Measurements from ENCODE around the gene SLC1A5. TPM values are rescaled to one million over a fixed set of nuclear protein-coding genes. Genes with fewer than 3 reads are reported as not detected.

SLC1A5 gene
- polyA plus RNA-seq, 2 of the 4 experiments (the other 2 are of a cell fraction), result 184 to 302 TPM

- Histone ChIP-seq H3K4me1 (peaks cover 43% of the 10 kb centered on the region), H3K4me2 (no peak overlapping the region), H3K4me3 (no peak overlapping the region), H3K27ac (no peak overlapping the region), H3K9me3 (no peaks in the 10 kb centered on the region)
- WGBS (ENCODE audit: missing lambda C conversion rate), result 87% methylated on average over 11 of the region's 11 CpGs
- TF ChIP-seq MAFK (IDR thresholded peaks at IDR 0.05; ENCODE audit: partially characterized antibody) (peak; percentile 0), RNF2 (IDR thresholded peaks at IDR 0.05; ENCODE audit: borderline replicate concordance, low read depth) (no peak)
- POLR2A ChIA-PET, result no interaction called here
- DNase-seq (ENCODE audit: low read depth in 1 of 2, low spot score in 1 of 2) (no peak), ATAC-seq (no peak), FAIRE-seq (no peak)
- CTCF ChIA-PET, result interaction anchor here (0.9 to 12.9 kb wide), 8 partner anchors 5 to 107 kb away, joined by 3 to 205 read pairs (median 12); partner anchors contain the start of genes DACT3 and FKRP
Measured at GRCh38 chr19:46733690-46734292, 54.6 kb downstream of the SLC1A5 start.

- CTCF ChIA-PET, result interaction anchor here (1.3 to 12.9 kb wide), 6 partner anchors 5 to 107 kb away, joined by 6 to 205 read pairs (median 64); partner anchors contain the start of genes DACT3 and FKRP
- H3K9me3 ChIP-seq, result no peaks in the 10 kb centered on the region
- H3K4me2 ChIP-seq, result no peak overlapping the region
- H3K27ac ChIP-seq, result no peak overlapping the region; a peak in 1 of 6 replicates
- POLR2A ChIA-PET, result no interaction called here
- ATAC-seq, result 0 out of 6 replicates have a peak, but pooled peaks of 1 of the 2 experiments have one; percentile 7
- peaks cover 43% of the 10 kb centered on the region for H3K4me1 ChIP-seq
- 80% methylated on average over 23 of the region's 23 CpGs for WGBS (ENCODE audit: missing lambda C conversion rate)
- no peak overlapping the region for H3K4me3 ChIP-seq
- TF ChIP-seq FOSL2 (IDR thresholded peaks at IDR 0.05) (no peak), FOSL2 (CRISPR knock-in tag; IDR thresholded peaks at IDR 0.05) (peak; percentile 67), MAFK (IDR thresholded peaks at IDR 0.05; ENCODE audit: partially characterized antibody) (peak; percentile 42), HOXA7 (CRISPR knock-in tag; IDR thresholded peaks at IDR 0.05) (no peak), CEBPB (IDR thresholded peaks at IDR 0.05) (no peak), CHD2 (IDR thresholded peaks at IDR 0.05; ENCODE audit: low read length, partially characterized antibody) (no peak)
- no peak for FAIRE-seq
- DNase-seq (ENCODE audit: low read depth in 1 of 2, low spot score in 1 of 2), result peak in 1 of 2 experiments; percentile 47
Measured at GRCh38 chr19:46732966-46733689, 55.3 kb downstream of the SLC1A5 start.

GRCh38 chr19:46732172-46732938 is 56.0 kb downstream of the SLC1A5 start:
- H3K4me2 ChIP-seq, result peak overlapping the region; percentile 27; the same call in 1 of the 3 replicates
- TF ChIP-seq ZFP36 (IDR thresholded peaks at IDR 0.05; ENCODE audit: borderline replicate concordance, partially characterized antibody) (no peak), EP300 (IDR thresholded peaks at IDR 0.05) (no peak), RNF2 (IDR thresholded peaks at IDR 0.05; ENCODE audit: borderline replicate concordance, low read depth) (no peak), CTCF (IDR thresholded peaks at IDR 0.05) (no peak), ESRRA (IDR thresholded peaks at IDR 0.05; ENCODE audit: borderline replicate concordance, low read length) (no peak), RFX5 (IDR thresholded peaks at IDR 0.05) (no peak), NPAS2 (CRISPR knock-in tag; IDR thresholded peaks at IDR 0.05; ENCODE audit: borderline replicate concordance) (no peak), RARB (CRISPR knock-in tag; IDR thresholded peaks at IDR 0.05) (no peak), MYC (IDR thresholded peaks at IDR 0.05; ENCODE audit: borderline replicate concordance, low read length) (no peak), SMC3 (IDR thresholded peaks at IDR 0.05) (no peak), HOXB5 (CRISPR knock-in tag; IDR thresholded peaks at IDR 0.05) (no peak), FOSL2 (IDR thresholded peaks at IDR 0.05) (no peak), FOSL2 (CRISPR knock-in tag; IDR thresholded peaks at IDR 0.05) (no peak), EHF (CRISPR knock-in tag; IDR thresholded peaks at IDR 0.05) (no peak), CBX2 (IDR thresholded peaks at IDR 0.05; ENCODE audit: borderline replicate concordance, low read depth) (no peak)
- FAIRE-seq (no peak), ATAC-seq (no peak), DNase-seq (ENCODE audit: low read depth in 1 of 2, low spot score in 1 of 2) (no peak)
- H3K4me1 ChIP-seq, result peaks cover 43% of the 10 kb centered on the region
- CTCF ChIA-PET, result interaction anchor here (0.9 to 12.9 kb wide), 12 partner anchors 7 to 117 kb away, joined by 3 to 205 read pairs (median 75); partner anchors contain the start of genes DACT3, FKRP and PRKD2
- POLR2A ChIA-PET, result no interaction called here
- no peaks in the 10 kb centered on the region for H3K9me3 ChIP-seq
- no peak overlapping the region for H3K4me3 ChIP-seq
- WGBS (ENCODE audit: missing lambda C conversion rate), result 94% methylated on average over 28 of the region's 28 CpGs
- H3K27ac ChIP-seq, result peak overlapping the region in 1 of 2 experiments; percentile 66; a peak in 1 of 6 replicates

Measured in A549 (cell line).